Limb (tissue), 2 donors: ENCODE measurements around the gene SYNPO2.
"Not testable (repeated sequence)": the region's sequence is repeated elsewhere in the genome, so short reads cannot be mapped to it uniquely, and the experiment has no call there.

Experiments
- DNase-seq, 2 donors: peaks; one replicate each; pipeline ENCODE4 v3.0.0-alpha.2; 2016; ENCODE audit errors: extremely low spot score in 2 of 2

Gene SYNPO2

DNA sequence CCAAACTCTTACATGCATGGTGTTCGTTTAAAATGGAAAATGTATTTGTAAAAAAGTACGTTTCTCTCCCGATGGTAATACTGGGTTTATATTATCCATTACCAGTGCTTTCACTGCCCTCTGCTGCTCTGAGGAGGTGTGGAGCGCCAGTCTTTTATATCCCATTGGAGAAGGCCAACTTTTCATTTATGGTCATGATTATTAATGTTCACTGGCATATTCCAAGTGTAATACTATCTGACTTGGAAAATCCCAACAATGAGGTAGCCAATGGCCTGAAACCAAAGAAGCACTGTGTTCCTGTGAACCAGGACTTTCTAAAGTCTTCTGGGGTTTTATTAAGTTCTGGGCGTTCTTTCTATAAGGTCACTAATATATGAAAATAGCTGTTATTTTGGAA is 80.7 kb downstream of the SYNPO2 start:
- peak; percentile 47 to 83 for DNase-seq

DNA sequence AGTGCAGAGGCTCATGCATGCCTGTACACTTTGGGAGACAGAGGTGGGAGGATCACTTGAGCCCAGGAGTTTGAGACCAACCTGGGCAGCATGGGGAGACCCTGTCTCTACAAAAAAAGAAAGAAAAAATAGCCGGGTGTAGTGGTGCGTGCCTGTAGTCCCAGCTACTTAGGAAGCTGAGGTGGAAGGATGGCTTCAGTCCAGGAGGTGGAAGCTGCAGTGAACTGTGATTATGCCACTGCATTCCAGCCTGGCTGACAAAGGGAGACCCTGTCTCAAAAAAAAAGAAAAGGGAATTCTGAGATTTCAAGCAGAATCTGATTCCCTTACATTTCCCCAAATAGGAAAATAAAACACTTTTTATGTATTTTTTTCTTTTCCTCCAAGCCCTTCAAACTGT is 83.5 kb downstream of the SYNPO2 start:
- no peak for DNase-seq

DNA sequence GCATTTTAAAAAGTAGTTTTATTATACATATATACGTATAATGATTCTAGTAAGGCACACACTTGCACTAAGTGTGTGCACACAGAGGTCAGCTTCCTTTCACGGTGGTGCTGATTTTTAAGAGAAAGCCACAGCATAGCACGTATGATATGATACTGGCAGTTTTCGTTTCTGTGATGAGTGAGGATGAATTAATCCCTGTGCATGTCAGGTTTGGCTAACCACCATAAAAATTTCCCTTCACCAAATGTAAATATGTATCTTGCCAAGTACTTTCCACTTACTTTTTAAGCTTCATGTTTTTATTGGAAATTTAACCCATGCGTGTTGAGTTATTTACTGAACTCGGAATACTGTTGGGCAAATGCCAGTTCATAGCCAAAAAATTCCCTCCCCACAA is 84.6 kb downstream of the SYNPO2 start:
- no peak for DNase-seq

DNA sequence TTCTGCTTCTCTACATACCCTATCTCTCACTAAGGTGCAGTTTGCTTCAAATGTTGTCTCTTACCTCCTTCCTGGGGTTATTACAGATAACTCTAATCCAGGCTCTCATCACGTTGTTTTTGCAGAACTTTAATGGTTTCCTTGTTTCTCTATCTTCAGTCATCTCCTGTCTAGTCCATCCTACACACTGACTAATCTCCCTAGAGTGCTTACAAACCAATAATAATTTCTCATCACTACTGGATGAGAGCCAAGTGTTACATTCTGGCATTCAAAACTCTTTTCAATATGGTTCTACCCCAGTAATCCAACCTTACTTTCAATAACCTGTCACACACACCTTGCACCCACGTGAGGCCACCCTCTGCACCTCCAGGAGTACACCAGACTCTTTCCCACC is 86.1 kb downstream of the SYNPO2 start:
- DNase-seq = no peak

DNA sequence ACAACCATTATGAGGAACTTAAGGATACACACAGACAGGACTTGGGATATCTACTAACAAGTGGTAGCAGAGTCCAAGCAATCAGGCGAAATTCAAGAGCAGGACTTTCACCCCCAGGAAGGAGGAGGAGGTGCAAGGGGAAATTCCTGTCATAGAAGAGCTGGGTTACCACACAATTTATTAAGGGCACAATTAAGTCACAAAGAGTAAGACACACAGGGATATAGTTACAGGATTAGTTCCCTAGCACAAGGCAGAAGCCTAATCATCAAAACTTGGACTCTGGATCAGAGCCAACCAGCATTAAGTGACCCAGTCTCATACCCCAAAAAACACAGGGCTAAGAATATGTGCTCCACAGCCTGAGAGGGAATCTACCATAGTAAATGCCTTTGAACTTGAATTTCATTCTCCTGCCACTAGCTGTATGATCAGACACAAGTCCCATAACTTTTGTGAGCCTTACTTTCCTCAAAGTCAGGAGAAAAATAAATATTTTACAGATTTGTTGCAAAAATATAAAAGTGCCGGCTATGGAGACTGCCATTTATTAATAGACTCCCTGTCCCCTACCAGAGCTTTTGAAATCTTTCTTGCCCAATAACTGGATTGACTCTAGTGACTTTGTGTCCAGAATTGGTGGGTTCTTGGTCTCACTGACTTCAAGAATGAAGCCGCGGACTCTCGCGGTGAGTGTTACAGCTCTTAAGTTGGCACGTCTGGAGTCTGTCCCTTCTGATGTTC is 87.0 kb downstream of the SYNPO2 start:
- DNase-seq = no peak

DNA sequence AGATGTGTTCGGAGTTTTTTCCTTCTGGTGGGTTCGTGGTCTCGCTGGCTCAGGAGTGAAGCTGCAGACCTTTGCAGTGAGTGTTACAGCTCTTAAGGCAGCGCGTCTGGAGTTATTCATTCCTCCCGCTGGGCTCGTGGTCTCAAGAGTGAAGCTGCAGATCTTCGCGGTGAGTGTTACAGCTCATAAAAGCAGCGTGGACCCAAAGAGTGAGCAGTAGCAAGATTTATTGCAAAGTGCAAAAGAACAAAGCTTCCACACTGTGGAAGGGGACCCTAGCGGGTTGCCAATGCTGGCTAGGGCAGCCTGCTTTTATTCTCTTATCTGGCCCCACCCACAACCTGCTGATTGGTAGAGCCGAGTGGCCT is 87.5 kb downstream of the SYNPO2 start:
- not testable (repeated sequence) for DNase-seq

DNA sequence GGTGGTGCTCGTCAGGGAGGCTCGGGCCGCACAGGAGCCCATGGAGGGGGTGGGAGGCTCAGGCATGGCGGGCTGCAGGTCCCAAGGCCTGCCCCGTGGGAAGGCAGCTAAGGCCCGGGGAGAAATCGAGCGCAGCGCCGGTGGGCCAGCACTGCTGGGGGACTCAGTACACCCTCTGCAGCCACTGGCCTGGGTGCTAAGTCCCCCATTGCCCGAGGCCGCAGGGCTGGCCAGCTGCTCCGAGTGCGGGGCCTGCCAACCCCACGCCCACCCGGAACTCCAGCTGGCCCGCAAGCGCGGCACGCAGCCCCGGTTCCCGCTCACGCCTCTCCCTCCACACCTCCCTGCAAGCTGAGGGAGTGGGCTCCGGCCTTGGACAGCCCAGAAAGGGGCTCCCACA is 88.4 kb downstream of the SYNPO2 start:
- not testable (repeated sequence) for DNase-seq

DNA sequence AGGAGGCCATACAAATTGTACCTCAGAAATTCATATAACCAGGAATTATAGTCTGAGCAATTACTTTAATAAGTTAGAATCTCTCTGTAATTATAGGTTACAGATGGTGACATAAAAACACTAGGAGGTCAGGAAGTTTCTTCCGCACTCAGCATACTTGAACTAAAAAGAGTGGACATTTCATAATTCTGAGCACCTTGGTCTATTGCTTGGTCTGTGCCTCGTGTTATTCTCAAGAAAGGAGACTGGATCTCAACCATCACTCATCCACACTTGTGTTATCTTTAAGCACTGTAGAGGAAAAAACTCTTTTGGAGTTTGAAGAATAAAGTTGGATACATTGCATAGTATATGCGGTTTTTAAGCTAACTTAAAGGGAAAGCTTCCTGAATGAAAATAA is 91.1 kb downstream of the SYNPO2 start:
- DNase-seq = no peak

DNA sequence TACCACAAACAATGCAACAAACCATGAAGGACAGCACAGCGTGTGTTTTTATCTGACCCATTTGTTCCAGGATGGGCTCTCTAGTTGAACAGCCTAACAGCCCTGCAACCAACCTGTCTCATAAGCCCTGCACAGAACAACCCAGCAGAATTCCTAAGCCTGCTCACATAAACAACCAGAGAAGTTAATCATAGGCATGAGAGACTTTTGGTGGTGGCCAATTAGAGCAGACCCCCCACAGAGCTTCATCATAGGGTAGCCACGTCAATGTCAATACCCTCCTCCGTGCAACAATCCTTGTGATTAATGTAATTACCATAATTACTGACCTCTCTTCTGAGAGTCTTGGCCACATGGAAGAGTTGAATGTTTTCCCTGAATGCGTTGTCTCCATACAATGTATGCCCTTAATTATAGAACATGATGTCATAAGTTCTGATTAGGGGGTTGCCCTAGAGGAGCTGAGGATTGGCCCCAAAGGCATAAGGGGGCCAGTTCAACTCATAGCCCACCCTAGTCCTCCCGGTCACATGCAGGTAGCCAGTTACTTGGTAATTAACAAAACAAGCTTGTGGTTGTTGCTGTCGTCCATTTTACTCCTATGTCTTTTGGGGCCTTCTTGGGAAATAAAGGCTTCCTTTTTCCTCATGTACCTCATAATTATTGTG is 92.7 kb downstream of the SYNPO2 start:
- DNase-seq = no peak

DNA sequence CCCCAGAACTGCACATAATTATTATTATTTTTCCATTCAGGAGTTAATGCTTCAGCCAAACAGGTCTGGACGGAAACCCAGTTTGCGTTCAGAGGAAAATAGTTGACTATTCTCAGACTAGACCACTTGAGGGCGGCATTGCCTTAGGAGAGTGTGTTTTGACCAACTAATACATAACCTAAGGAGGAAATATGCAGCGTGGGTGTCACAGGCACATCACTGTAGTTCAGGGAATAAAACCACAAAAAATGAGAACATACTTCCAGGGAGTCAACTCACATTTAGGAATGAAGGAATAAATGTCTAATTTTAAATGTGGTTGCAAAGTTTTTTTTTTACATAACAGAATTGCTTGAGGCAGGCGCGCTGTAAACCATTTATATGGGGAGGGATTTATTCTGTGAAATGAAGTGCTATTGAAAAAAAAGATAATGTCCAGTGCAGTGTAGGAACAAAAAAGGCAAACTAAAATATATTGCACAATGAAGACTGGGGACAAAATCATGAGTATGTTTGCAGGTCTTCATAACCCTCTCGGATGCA is 93.3 kb downstream of the SYNPO2 start:
- peak; percentile 58 to 84 for DNase-seq

DNA sequence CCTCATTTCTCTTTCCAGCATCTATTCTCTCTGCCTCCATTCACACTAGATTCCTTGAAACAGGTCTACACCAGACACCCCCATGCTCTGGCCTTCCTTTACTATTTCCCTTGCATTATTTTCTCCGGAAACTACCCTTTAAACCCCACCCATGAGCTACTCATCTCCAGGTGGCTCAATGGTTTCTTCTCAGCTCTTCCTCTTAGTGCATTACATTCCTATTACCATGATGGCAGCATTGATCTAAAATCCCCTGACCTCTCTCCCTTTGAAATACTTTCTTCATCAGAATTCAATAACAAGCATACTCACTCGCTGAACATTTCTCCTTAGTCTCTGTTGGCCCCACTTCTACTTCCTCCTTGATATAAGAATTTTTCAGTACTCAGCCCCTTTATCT is 94.6 kb downstream of the SYNPO2 start:
- no peak for DNase-seq

DNA sequence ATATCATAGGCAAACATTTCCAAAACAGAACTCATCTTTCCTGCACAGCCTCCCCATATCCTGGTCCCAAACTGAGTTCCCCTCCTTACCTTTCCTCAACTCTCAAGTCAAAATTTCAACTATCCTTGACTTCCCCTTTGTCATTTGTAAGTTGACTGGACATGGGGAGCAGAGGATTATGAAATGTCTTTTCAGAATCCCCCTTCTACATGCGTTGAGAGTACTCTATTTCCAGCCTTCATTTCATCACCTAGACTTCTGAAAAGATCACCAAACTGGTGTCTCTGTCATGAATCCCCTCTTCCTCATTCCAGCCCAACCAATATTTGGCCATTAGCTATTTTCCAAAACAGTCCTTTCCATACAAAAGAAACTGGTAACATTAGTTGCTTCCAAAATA is 95.2 kb downstream of the SYNPO2 start:
- no peak for DNase-seq

DNA sequence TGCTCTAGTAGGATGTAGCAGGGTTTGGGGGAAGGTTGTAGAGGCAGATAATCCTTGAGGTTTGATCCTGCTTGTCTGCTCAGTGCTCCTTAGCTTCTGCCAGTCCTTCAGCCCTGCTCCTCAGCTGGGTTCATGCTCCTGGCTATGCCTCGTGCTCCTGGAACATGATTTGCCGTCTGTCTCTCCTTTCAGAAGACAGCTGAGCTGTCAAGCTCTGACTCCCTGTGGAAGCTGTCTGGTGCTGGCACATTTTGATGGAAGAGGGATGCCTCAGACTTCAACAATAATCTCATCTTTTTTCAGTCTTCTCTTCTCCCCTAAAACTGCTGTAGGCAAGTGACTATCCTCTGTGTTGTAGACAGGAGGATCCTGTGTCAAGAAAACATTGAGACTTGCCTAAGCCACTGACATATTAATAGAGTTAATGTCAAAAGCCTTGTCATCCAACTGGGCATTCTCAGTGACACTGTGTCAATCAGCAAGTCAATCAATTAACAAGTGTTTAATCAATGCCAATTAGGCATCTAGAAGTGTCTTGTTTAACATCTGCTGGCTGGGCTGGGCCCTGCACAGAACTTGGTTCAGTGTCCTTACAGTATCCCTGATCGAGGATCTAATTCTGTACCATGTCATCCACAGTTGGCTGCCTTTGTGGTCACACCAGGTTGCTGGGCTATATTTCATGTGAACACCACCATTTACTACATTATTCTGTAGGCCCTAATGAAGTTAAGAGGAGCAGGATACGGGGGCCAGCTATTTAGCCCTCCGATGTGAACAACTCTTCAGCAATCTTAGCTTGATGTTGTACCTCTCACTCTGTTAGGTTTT is 96.7 kb downstream of the SYNPO2 start:
- no peak for DNase-seq

DNA sequence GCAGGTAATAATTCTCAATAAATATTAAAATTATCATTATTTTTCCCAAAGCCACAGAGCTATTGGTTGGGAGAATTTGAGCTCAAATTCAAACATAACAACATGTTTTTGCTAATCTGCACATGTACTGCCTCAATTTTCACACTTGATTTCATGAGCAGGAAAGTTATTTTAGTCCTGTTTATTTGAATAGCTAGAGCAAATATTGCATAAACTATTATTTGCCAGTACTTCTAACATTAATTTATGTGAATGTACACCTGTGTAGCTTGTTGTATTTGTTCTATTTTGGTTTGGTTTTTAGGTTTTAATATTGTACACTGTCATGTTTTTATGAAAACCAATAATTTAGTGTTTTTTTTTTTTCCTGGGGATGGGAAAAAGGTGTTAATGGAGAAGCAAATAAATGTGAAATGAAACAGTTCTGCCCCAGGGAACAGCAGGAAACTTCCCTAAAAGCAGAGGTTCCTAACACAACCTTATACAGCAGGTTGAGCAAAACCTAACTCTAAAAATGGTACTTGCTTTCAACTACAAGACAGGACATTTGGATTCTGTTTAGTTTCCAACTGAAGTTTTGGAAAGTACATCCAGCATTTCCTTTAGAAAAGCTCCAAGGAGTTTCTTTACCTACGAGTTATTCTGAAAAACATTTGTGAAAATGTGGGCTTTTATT is 99.4 kb downstream of the SYNPO2 start:
- no peak for DNase-seq

DNA sequence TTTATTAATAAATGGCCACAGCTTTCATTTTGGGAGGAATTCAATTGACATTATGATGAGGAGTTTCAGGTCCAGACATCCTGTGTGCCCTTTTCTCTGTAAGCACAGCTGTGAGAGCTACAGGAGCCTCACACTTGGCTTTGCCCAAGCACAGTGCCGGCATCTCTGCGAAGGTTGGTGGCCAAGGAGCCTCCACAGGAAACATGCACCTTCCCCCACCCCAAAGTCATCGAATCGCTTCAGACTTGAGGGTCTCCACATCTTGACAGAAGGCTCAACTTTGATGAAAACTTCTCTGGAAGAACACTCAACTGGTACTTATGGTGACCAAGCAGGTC is 100.0 kb downstream of the SYNPO2 start:
- DNase-seq = no peak

DNA sequence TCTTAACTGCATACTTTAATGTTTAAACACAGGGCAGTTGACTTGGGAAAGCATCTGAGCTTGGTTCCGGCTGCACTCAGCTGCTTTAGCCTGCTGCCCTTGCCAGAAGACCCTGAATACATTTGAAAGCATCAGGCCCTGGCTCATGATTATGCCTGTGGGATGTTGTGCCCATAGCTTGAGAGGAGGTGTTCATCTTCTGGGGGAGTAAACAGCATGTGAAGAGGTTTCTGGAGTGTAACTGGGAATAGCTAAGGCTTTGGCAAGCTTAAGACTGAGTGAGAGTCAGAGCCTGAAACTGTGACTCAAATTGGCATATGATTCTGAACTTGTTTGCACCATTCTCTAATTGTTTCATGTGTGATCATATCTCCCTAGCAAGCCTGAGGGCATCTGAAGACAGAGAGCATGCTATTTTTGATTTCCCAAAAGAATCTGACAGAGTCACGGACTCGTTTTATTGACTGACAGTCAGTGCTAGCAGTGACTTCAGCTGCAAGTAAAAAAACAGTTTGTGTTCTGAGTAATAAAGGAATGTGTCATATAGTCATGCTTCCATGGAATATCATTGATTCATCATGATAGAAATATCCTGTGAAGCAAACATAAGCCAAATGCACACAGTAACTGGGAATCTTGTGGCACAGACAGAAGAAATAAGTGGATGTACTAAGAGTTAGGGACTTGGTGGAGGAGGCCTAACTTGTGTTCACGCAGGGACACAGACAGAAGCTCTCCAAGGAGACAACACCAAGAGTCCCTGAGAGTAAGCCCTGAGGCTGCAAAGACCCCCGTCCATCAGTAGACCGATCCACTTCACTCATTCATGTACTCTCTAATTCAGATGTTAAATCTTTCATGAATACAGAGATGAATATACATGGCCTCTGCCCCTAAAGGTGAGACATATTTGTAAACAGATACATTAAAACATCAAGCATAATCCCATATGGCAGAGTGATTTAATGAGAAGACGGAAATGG is 100.7 kb downstream of the SYNPO2 start:
- DNase-seq = no peak

DNA sequence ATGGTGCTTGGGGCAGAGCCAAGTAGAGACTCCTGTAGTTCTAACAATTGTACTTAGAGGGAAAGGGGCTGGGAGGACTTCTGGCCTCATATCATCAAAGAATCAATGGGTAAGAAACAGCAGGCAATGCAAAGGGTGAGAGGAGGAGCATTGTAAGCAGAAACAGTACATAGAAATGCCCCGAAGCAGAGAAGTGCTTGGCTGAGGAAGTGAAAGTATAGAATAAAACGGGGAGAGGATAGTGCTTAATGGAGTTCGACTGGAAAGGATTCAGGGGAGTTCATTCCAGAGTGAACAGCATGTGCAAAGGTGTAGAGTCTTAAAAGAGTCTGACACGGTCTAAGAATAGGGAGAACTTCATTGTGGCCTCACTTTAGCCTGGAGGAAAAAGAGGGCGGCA is 103.0 kb downstream of the SYNPO2 start:
- no peak for DNase-seq

DNA sequence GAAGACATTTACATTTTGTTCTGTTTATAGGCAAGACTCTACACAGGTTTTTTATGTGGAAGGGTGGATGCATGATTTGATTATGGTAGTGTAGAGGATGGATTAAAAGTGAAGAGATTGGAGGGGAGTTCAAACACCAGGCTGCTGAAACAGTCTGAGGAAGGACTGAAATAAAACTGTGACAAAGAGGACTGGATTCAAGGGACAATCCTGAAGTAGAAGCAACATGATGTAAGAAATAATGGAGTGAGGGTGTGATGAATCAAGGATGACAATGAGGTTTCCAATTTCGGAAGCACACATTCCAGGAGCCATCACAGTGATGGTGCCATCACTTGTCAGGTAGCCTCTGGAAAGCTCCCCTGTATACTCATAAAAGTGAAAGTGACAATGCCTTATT is 103.5 kb downstream of the SYNPO2 start:
- no peak for DNase-seq

DNA sequence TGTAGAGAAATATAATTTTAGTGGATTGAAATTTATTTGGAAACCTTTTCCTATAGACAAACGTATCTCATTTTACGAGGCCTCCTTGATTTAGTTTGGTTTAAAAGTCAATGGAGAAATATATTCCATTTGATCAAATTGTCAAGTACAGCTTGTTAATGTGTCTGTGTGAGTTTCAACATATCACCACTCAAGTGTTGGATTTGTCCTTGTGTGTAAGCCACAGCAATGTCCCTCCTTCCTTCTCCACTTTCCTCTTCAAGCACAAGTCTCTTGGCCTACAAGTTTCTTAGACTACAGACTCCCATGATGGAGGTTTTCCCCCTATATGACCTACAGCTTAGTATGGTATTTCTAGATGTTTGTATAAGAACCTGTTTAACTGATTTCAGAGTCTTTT is 104.7 kb downstream of the SYNPO2 start:
- DNase-seq = no peak

DNA sequence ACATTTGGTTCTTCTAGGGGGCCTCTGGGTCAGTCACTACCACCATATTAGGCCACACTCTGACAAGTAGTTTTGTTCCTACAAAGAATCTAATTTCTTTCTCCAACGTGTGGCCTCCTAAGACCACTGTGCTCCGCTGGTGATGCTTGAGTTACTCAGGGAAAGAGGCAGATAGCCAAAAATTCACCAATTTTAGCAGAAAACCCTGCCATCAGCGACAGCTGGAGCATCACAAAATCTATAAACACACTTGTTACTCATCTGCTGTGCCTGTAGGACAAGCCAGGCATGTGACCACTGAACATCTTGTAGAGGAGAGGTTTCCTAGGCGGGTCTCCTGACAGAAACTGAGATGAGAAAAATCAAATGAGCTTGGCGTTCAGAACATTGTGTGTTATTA is 105.4 kb downstream of the SYNPO2 start:
- DNase-seq = no peak
